Endothelial cell of umbilical vein (primary cell): Measurements from ENCODE around the gene NADSYN1. TPM values are rescaled to one million over a fixed set of nuclear protein-coding genes. Genes with fewer than 3 reads are reported as not detected.

Experiments
- BruUV-seq: library from RNA; stranded (reverse); fragments of 400-500 nt; replicated peaks from 2 replicates; lab custom pipeline; 2021; lab: Mats Ljungman, UMichigan
- CTCF ChIA-PET: fragments of 300-600, 350-600 bp; sonication (Branson Sonifier 250); formaldehyde crosslinking; loops from one replicate; lab custom pipeline; 2021; ENCODE audit warnings: antibody characterized with exemption, inconsistent platforms; lab: Charles Lee
- POLR2A ChIA-PET: fragments of 300-600, 350-600 bp; sonication (Branson Sonifier 250); formaldehyde crosslinking; loops from one replicate; lab custom pipeline; 2021; ENCODE audit warnings: antibody characterized with exemption, inconsistent platforms; lab: Charles Lee
- DNase-seq: peaks from one replicate; pipeline ENCODE4 v3.0.0-alpha.2; 2011; ENCODE audit warnings: low read depth, low spot score
- FAIRE-seq: peaks from 2 replicates; lab custom pipeline; 2011; peaks lifted over from hg19 to GRCh38; lab: Jason Lieb, UNC
- H2AFZ ChIP-seq: 2 replicates; pipeline ENCODE4 v1.6.0; 2012; ENCODE audit warnings: low read depth, low read length, control low read depth, inconsistent platforms
- H3K27ac ChIP-seq: 2 replicates; pipeline ENCODE4 v1.5.1; 2011; ENCODE audit warnings: low read depth, mild to moderate bottlenecking, control low read depth, low read length, moderate library complexity; ENCODE audit not compliant: insufficient read depth
- H3K27me3 ChIP-seq, 2 experiments: 2 replicates each; pipeline versions ENCODE4 v1.6.0 to v1.6.1; 2011; ENCODE audit warnings: low read length in 2 of 2, mixed read lengths in 1 of 2; ENCODE audit not compliant: control insufficient read depth in 2 of 2, insufficient read depth in 2 of 2
- H3K36me3 ChIP-seq, 2 experiments: 2 replicates in 1 of 2; 3 replicates in 1 of 2; pipeline ENCODE4 v1.5.1; 2011; ENCODE audit warnings: low read length in 2 of 2, mild to moderate bottlenecking in 1 of 2, moderate library complexity in 1 of 2; ENCODE audit not compliant: control insufficient read depth in 2 of 2, insufficient read depth in 2 of 2; ENCODE audit errors: extremely low read depth in 1 of 2
- H3K4me1 ChIP-seq: 3 replicates; pipeline ENCODE4 v1.5.1; 2011; ENCODE audit warnings: mild to moderate bottlenecking, low read length; ENCODE audit not compliant: control insufficient read depth, insufficient read depth; ENCODE audit errors: extremely low read depth
- H3K4me2 ChIP-seq: 2 replicates; pipeline ENCODE4 v1.6.1; 2011; ENCODE audit warnings: low read length, control low read depth, mixed read lengths; ENCODE audit not compliant: insufficient read depth
- H3K4me3 ChIP-seq, 3 experiments: fragments of 200-600 bp in 1 of 3; sonication (generic), shearing (Covaris generic) in 1 of 3; replicated peaks in 1 of 3; 2 replicates each; pipeline ENCODE4 v1.5.1; 2011 to 2016; ENCODE audit warnings: control low read depth in 3 of 3, low read length in 3 of 3, mild to moderate bottlenecking in 2 of 3, inconsistent platforms in 1 of 3, low read depth in 1 of 3, moderate library complexity in 1 of 3; ENCODE audit not compliant: insufficient read depth in 1 of 3
- H3K79me2 ChIP-seq: 2 replicates; pipeline ENCODE4 v1.6.0; 2012; ENCODE audit warnings: low read length, inconsistent platforms; ENCODE audit not compliant: control insufficient read depth, insufficient read depth
- H3K9ac ChIP-seq: replicated peaks from 2 replicates; pipeline ENCODE3; 2011; ENCODE audit warnings: low read length, control low read depth; ENCODE audit not compliant: insufficient read depth; ENCODE audit errors: extremely low read depth
- H3K9me1 ChIP-seq: replicated peaks from 3 replicates; pipeline ENCODE4 v1.6.0; 2011; ENCODE audit warnings: mild to moderate bottlenecking, low read length; ENCODE audit not compliant: control insufficient read depth, insufficient read depth; ENCODE audit errors: extremely low read depth
- H3K9me3 ChIP-seq: replicated peaks from 2 replicates; pipeline ENCODE4 v1.5.1; 2012; ENCODE audit warnings: low read length, inconsistent platforms; ENCODE audit not compliant: control insufficient read depth, insufficient read depth
- H4K20me1 ChIP-seq: replicated peaks from 2 replicates; pipeline ENCODE3; 2011; ENCODE audit warnings: mild to moderate bottlenecking, low read length; ENCODE audit not compliant: control insufficient read depth, insufficient read depth; ENCODE audit errors: extremely low read depth
- EZH2 ChIP-seq: IDR thresholded peaks from 2 replicates; pipeline ENCODE4 v1.6.1; 2012; ENCODE audit warnings: borderline replicate concordance, low read depth, mild to moderate bottlenecking, moderate library complexity, low read length, inconsistent platforms; ENCODE audit not compliant: severe bottlenecking
- FOS ChIP-seq: IDR thresholded peaks from 2 replicates; pipeline ENCODE4 v1.6.1; 2011; ENCODE audit warnings: mild to moderate bottlenecking, low read length, moderate library complexity, borderline replicate concordance; ENCODE audit not compliant: insufficient read depth
- GATA2 ChIP-seq: IDR thresholded peaks from 2 replicates; pipeline ENCODE4 v1.7.0; 2011; ENCODE audit warnings: low read depth, mild to moderate bottlenecking, moderate library complexity, mixed read lengths, low read length; ENCODE audit not compliant: insufficient read length, insufficient read depth
- JUN ChIP-seq: IDR thresholded peaks from 2 replicates; pipeline ENCODE4 v1.6.1; 2011; ENCODE audit warnings: borderline replicate concordance, low read depth; ENCODE audit not compliant: insufficient read length, insufficient read depth
- MYC ChIP-seq: IDR thresholded peaks from one replicate; pipeline ENCODE4 v1.6.1; 2011; ENCODE audit warnings: mild to moderate bottlenecking, low read depth, low read length
- POLR2A ChIP-seq: IDR thresholded peaks from 2 replicates; pipeline ENCODE4 v1.6.1; 2012; ENCODE audit warnings: low read depth, mild to moderate bottlenecking, control low read depth, low read length
- POLR2AphosphoS5 ChIP-seq: IDR thresholded peaks from 2 replicates; pipeline ENCODE4 v1.6.1; 2012; ENCODE audit warnings: low read depth, mild to moderate bottlenecking, control low read depth, low read length, moderate library complexity; ENCODE audit not compliant: insufficient read depth
- dilution Hi-C: fragments of 300-500 bp; cut with MboI; formaldehyde crosslinking; loops from one replicate; pipeline ENCODE4 v1.15.0; 2019; ENCODE audit warnings: low sequenced_read_pairs; ENCODE audit not compliant: extremely low pct_ligation_motif_present
- intact Hi-C: fragments of 100-400 bp; cut with micrococcal nuclease; formaldehyde crosslinking; loops from one replicate; pipeline ENCODE4 v1.10.0; 2022
- polyA plus RNA-seq, 4 experiments: library from polyadenylated mRNA; depleted of rRNA in 3 of 4; stranded (reverse) in 3 of 4; unstranded in 1 of 4; fragments of >200 nt; gene quantifications; 2 replicates each; pipeline versions ENCODE4 v1.2.1 to v1.2.3, GENCODE V29; 2011 to 2012; ENCODE audit warnings: missing spikeins in 1 of 4
- total RNA-seq: library from RNA; stranded (reverse); gene quantifications from 2 replicates; pipeline ENCODE4 v1.2.3, GENCODE V29; 2021
- TF ChIP-seq, protein P1 (sequence below), 2 donors: IDR thresholded peaks; 1 replicate in 1 of 2; 2 replicates in 1 of 2; pipeline ENCODE4 v1.5.1; 2011; ENCODE audit warnings: low read length in 2 of 2, mild to moderate bottlenecking in 2 of 2, moderate library complexity in 2 of 2, control low read depth in 1 of 2, inconsistent platforms in 1 of 2, low read depth in 1 of 2; ENCODE audit not compliant: insufficient read depth in 1 of 2; ENCODE audit errors: extremely low read depth in 1 of 2
- TF ChIP-seq, protein P2 (sequence below): IDR thresholded peaks from 2 replicates; pipeline ENCODE4 v1.6.1; 2011; ENCODE audit not compliant: insufficient read depth, insufficient read length

The NADSYN1 gene
- total and polyA plus RNA-seq, 2 donors (not counting 3 experiments of a cell fraction or from before 2014, with no cell fraction given) = 77.5 to 99.2 TPM

DNA sequence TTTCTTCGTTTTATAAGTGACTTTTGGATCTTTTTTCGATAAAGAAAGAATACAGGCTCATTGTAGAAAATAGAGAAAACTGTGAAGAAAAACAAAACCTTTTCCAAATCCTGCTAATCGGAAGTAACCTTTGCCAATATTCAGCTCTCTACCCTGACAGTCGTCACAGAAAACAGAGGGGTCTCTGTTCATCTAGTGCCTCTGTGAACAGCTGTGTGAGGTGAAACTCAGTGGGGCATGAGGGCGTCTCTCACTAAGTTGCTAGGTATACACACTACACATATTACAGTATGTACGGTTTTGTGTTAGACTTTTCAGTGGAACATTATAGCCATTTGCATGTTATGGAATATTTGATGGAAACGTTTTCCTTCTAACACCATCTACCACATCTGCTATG lies 44.2 kb upstream of the NADSYN1 start:
- no peaks in the 10 kb centered on the region for H3K36me3 ChIP-seq
- intact Hi-C loops = no loop called here
- H3K9me1 ChIP-seq = no peaks in the 10 kb centered on the region
- H3K27ac ChIP-seq = no peak overlapping the region
- H3K9me3 ChIP-seq = no peaks in the 10 kb centered on the region
- H2AFZ ChIP-seq = no peak overlapping the region
- no peaks in the 10 kb centered on the region for H3K27me3 ChIP-seq
- no peaks in the 10 kb centered on the region for H3K4me1 ChIP-seq
- no peaks in the 10 kb centered on the region for H4K20me1 ChIP-seq
- H3K4me3 ChIP-seq = no peak overlapping the region
- no peak for TF ChIP-seq GATA2
- TF ChIP-seq EZH2 = no peak
- TF ChIP-seq POLR2AphosphoS5 = no peak
- no peak for TF ChIP-seq MYC
- TF ChIP-seq, protein P1, sequence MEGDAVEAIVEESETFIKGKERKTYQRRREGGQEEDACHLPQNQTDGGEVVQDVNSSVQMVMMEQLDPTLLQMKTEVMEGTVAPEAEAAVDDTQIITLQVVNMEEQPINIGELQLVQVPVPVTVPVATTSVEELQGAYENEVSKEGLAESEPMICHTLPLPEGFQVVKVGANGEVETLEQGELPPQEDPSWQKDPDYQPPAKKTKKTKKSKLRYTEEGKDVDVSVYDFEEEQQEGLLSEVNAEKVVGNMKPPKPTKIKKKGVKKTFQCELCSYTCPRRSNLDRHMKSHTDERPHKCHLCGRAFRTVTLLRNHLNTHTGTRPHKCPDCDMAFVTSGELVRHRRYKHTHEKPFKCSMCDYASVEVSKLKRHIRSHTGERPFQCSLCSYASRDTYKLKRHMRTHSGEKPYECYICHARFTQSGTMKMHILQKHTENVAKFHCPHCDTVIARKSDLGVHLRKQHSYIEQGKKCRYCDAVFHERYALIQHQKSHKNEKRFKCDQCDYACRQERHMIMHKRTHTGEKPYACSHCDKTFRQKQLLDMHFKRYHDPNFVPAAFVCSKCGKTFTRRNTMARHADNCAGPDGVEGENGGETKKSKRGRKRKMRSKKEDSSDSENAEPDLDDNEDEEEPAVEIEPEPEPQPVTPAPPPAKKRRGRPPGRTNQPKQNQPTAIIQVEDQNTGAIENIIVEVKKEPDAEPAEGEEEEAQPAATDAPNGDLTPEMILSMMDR (IDR thresholded peaks at IDR 0.05; ENCODE audit: extremely low read depth in 1 of 2, insufficient read depth in 1 of 2, low read depth in 1 of 2, low read length in 2 of 2) = no peak
- TF ChIP-seq, protein P2, sequence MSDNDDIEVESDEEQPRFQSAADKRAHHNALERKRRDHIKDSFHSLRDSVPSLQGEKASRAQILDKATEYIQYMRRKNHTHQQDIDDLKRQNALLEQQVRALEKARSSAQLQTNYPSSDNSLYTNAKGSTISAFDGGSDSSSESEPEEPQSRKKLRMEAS = no peak
- no peak for TF ChIP-seq FOS
- no peak for TF ChIP-seq POLR2A
- no peak for TF ChIP-seq JUN
- FAIRE-seq = no peak
- H3K79me2 ChIP-seq = no peaks in the 10 kb centered on the region
- no peak overlapping the region for H3K4me2 ChIP-seq
- no TSS peak for BruUV-seq
- ChIA-PET POLR2A (no interaction called here), CTCF (no interaction called here)
- no peak overlapping the region for H3K9ac ChIP-seq
- DNase-seq = no peak
- dilution Hi-C loops = no loop called here
